Sigmoid colon (tissue), 4 donors: ENCODE measurements around the gene RPL19.

Source experiments
- POLR2A ChIP-seq, 2 donors: fragments of 450-650 bp; IDR thresholded peaks; one replicate each; pipeline ENCODE4 v1.6.1; 2016; ENCODE audit warnings: antibody characterized with exemption in 2 of 2, mild to moderate bottlenecking in 2 of 2, moderate library complexity in 2 of 2
- POLR2AphosphoS5 ChIP-seq, 4 donors: sonication (generic); formaldehyde crosslinking; IDR thresholded peaks; one replicate each; pipeline ENCODE4 v1.6.1; 2017; ENCODE audit warnings: antibody characterized with exemption in 4 of 4
- TF ChIP-seq, protein P1 (sequence below), 4 experiments: fragments of 450-650 bp in 3 of 4; fragments of 200-600 bp in 1 of 4; IDR thresholded peaks; one replicate each; pipeline ENCODE4 v1.5.1; 2016 to 2019; ENCODE audit warnings: antibody characterized with exemption in 4 of 4, mild to moderate bottlenecking in 3 of 4, moderate library complexity in 2 of 4

DNA sequence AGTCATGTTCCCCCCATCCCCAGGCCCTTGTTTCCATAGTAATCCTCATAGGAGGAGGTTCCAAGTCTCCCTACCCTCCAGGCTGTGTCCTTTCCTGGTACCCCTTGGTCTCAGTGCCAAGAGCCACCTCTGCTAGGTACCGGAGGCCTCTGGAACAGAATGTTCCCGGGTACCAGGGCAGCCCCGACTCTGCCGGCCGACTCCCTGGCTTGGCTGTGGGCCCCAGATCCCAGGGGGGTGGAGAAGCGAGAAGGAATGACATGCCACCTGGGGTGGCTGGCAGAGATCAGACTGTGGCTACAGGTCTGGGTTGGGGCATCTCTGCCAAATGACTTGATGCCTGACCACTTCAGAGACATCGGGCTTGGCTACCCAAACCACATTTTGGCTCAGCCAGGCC lies 22.1 kb downstream of the RPL19 start:
- TF ChIP-seq, protein P1, sequence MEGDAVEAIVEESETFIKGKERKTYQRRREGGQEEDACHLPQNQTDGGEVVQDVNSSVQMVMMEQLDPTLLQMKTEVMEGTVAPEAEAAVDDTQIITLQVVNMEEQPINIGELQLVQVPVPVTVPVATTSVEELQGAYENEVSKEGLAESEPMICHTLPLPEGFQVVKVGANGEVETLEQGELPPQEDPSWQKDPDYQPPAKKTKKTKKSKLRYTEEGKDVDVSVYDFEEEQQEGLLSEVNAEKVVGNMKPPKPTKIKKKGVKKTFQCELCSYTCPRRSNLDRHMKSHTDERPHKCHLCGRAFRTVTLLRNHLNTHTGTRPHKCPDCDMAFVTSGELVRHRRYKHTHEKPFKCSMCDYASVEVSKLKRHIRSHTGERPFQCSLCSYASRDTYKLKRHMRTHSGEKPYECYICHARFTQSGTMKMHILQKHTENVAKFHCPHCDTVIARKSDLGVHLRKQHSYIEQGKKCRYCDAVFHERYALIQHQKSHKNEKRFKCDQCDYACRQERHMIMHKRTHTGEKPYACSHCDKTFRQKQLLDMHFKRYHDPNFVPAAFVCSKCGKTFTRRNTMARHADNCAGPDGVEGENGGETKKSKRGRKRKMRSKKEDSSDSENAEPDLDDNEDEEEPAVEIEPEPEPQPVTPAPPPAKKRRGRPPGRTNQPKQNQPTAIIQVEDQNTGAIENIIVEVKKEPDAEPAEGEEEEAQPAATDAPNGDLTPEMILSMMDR (IDR thresholded peaks at IDR 0.05) = no peak
- TF ChIP-seq POLR2AphosphoS5 (IDR thresholded peaks at IDR 0.05) (no peak), POLR2A (IDR thresholded peaks at IDR 0.05) (no peak)
